K562 (cell line): ENCODE results near the gene PPARG. TPM values are rescaled to one million over a fixed set of nuclear protein-coding genes. Genes with fewer than 3 reads are reported as not detected.
"Not testable (repeated sequence)": the region's sequence is repeated elsewhere in the genome, so short reads cannot be mapped to it uniquely, and the experiment has no call there.

Source experiments
- ATAC-seq: fragments of 200-7000 bp; cut with Tn5 transposase; 3 replicates; pipeline ENCODE4 v1.9.1; 2020; ENCODE audit warnings: moderate library complexity
- BruUV-seq: library from RNA; stranded (reverse); fragments of 400-500 nt; replicated peaks from 2 replicates; lab custom pipeline; 2021; lab: Mats Ljungman, UMichigan
- CTCF ChIA-PET: fragments of 300-600 bp; formaldehyde crosslinking; extraction: SDS; loops from one replicate; lab custom pipeline; 2021; ENCODE audit warnings: low intra/inter-chr PET ratio; lab: Yijun Ruan, JAX
- POLR2A ChIA-PET: fragments of 300-600, 350-650 bp; sonication (Branson Sonifier 250); formaldehyde crosslinking; extraction: SDS; loops from one replicate; lab custom pipeline; 2021; ENCODE audit warnings: antibody characterized with exemption, inconsistent platforms; lab: Yijun Ruan, JAX
- DNase-seq, 4 experiments: peaks; one replicate each; pipeline versions ENCODE4 v3.0.0 to v3.0.0-alpha.2; 2011 to 2018; ENCODE audit warnings: low spot score in 3 of 4, mixed read lengths in 3 of 4; ENCODE audit errors: extremely low read depth in 1 of 4
- FAIRE-seq: peaks from 2 replicates; lab custom pipeline; 2011; peaks lifted over from hg19 to GRCh38; lab: Jason Lieb, UNC
- H2AFZ ChIP-seq: 2 replicates; pipeline ENCODE4 v1.6.0; 2011; ENCODE audit warnings: low read depth, low read length, control low read depth, inconsistent platforms
- H3K27ac ChIP-seq: fragments of 200-600 bp; 3 replicates; pipeline ENCODE4 v1.8.0; 2011; ENCODE audit warnings: low read depth, mild to moderate bottlenecking, control low read depth, inconsistent platforms, low read length, moderate library complexity, mixed read lengths; ENCODE audit errors: extremely low read depth
- H3K27me3 ChIP-seq, 2 experiments: fragments of 300-600 bp in 1 of 2; 2 replicates in 1 of 2; 3 replicates in 1 of 2; pipeline versions ENCODE4 v1.6.0 to v1.8.0; 2011; ENCODE audit warnings: inconsistent platforms in 2 of 2, low read length in 2 of 2, mild to moderate bottlenecking in 1 of 2, mixed read lengths in 1 of 2, moderate library complexity in 1 of 2; ENCODE audit not compliant: control insufficient read depth in 2 of 2, insufficient read depth in 2 of 2
- H3K36me3 ChIP-seq: fragments of 300-600 bp; 3 replicates; pipeline ENCODE4 v1.8.0; 2011; ENCODE audit warnings: mild to moderate bottlenecking, low read length, inconsistent platforms; ENCODE audit not compliant: control insufficient read depth, insufficient read depth
- H3K4me1 ChIP-seq, 2 experiments: fragments of 200-600 bp in 1 of 2; replicated peaks in 1 of 2; 2 replicates in 1 of 2; 3 replicates in 1 of 2; pipeline versions ENCODE4 v1.5.1 to v1.8.0; 2011; ENCODE audit warnings: inconsistent platforms in 2 of 2, low read length in 2 of 2, mild to moderate bottlenecking in 1 of 2, mixed read lengths in 1 of 2, moderate library complexity in 1 of 2; ENCODE audit not compliant: control insufficient read depth in 2 of 2, insufficient read depth in 2 of 2
- H3K4me2 ChIP-seq: 2 replicates; pipeline ENCODE4 v1.6.1; 2011; ENCODE audit warnings: low read length, control low read depth, inconsistent platforms, mixed read lengths; ENCODE audit not compliant: insufficient read depth
- H3K4me3 ChIP-seq: fragments of 200-600 bp; sonication (generic), shearing (Covaris generic); 2 replicates; pipeline ENCODE4 v1.5.1; 2016; ENCODE audit warnings: control low read depth, inconsistent platforms
- H3K79me2 ChIP-seq: fragments of 200-600 bp; 3 replicates; pipeline ENCODE4 v1.8.0; 2011; ENCODE audit warnings: low read length, inconsistent platforms; ENCODE audit not compliant: control insufficient read depth, insufficient read depth
- H3K9ac ChIP-seq, 2 experiments: 2 replicates each; pipeline versions ENCODE4 v1.6.0 to v1.6.1; 2011; ENCODE audit warnings: low read depth in 2 of 2, low read length in 2 of 2, control low read depth in 1 of 2, inconsistent platforms in 1 of 2, mild to moderate bottlenecking in 1 of 2, mixed read lengths in 1 of 2; ENCODE audit not compliant: insufficient read depth in 1 of 2
- H3K9me1 ChIP-seq: one replicate; pipeline ENCODE4 v1.6.0; 2011; ENCODE audit warnings: inconsistent platforms, mild to moderate bottlenecking, low read length, moderate library complexity; ENCODE audit not compliant: control insufficient read depth, insufficient read depth
- H3K9me3 ChIP-seq: replicated peaks from 2 replicates; pipeline ENCODE4 v1.5.1; 2011; ENCODE audit warnings: low read depth, low read length, inconsistent platforms; ENCODE audit not compliant: control insufficient read depth, insufficient read depth
- H4K20me1 ChIP-seq: replicated peaks from 2 replicates; pipeline ENCODE4 v1.6.1; 2011; ENCODE audit warnings: low read length, inconsistent platforms, mixed read lengths; ENCODE audit not compliant: control insufficient read depth, insufficient read depth
- BDP1 ChIP-seq: IDR thresholded peaks from 3 replicates; pipeline ENCODE4 v1.6.1; 2011; ENCODE audit not compliant: insufficient read length, insufficient read depth
- MIER1 ChIP-seq: fragments of 450-650 bp; IDR thresholded peaks from 2 replicates; pipeline ENCODE4 v1.6.1; 2016; ENCODE audit warnings: antibody characterized with exemption, mild to moderate bottlenecking, low read depth
- PHF20 ChIP-seq: fragments of 450-650 bp; IDR thresholded peaks from 2 replicates; pipeline ENCODE4 v1.6.1; 2018; ENCODE audit not compliant: partially characterized antibody
- POLR2AphosphoS5 ChIP-seq: IDR thresholded peaks from 2 replicates; pipeline ENCODE4 v1.6.1; 2011; ENCODE audit warnings: mild to moderate bottlenecking, low read depth, low read length, moderate library complexity; ENCODE audit not compliant: control insufficient read depth, insufficient read depth
- RBM15 ChIP-seq: fragments of 200-400 bp; formaldehyde crosslinking; IDR thresholded peaks from 2 replicates; pipeline ENCODE4 v1.6.1; 2018; ENCODE audit warnings: mild to moderate bottlenecking, low read length, moderate library complexity; ENCODE audit not compliant: insufficient read depth
- SIX5 ChIP-seq, 2 experiments: IDR thresholded peaks; 2 replicates each; pipeline ENCODE4 v1.6.1; 2011; ENCODE audit warnings: low read length in 2 of 2, borderline replicate concordance in 1 of 2, low read depth in 1 of 2, mild to moderate bottlenecking in 1 of 2, moderate library complexity in 1 of 2; ENCODE audit not compliant: insufficient read depth in 1 of 2
- SMAD2 ChIP-seq: fragments of 150-350 bp; IDR thresholded peaks from 2 replicates; pipeline ENCODE4 v1.6.1; 2014; ENCODE audit warnings: low read depth, mild to moderate bottlenecking, low read length
- XRCC4 ChIP-seq: IDR thresholded peaks from one replicate; pipeline ENCODE4 v1.6.1; 2011; ENCODE audit not compliant: insufficient read depth, insufficient read length; ENCODE audit errors: extremely low read depth
- ZNF253 ChIP-seq: fragments of 250-450 bp; sonication (Bioruptor Pico); conservative IDR thresholded peaks from 2 replicates; pipeline ENCODE4 v1.6.1; 2021; ENCODE audit warnings: mild to moderate bottlenecking
- ZNF668 ChIP-seq: fragments of 250-450 bp; sonication (Bioruptor Pico); IDR thresholded peaks from 2 replicates; pipeline ENCODE4 v1.8.0; 2022; ENCODE audit warnings: mild to moderate bottlenecking, inconsistent platforms
- ZNF77 ChIP-seq: fragments of 250-450 bp; sonication (Bioruptor Pico); IDR thresholded peaks from 2 replicates; pipeline ENCODE4 v1.5.0; 2020
- ZNF778 ChIP-seq: fragments of 450-650 bp; formaldehyde crosslinking; IDR thresholded peaks from 2 replicates; pipeline ENCODE4 v1.4.0; 2020; ENCODE audit warnings: mild to moderate bottlenecking, moderate library complexity
- WGBS: fragments of 100-300 bp; shearing (Covaris generic); methylation state at CpG from one replicate; pipeline ENCODE4 v1.1.6; 2016; ENCODE audit warnings: low coverage, mixed read lengths; ENCODE audit not compliant: insufficient coverage; ENCODE audit errors: missing lambda C conversion rate; 5-methylcytosine and 5-hydroxymethylcytosine counted together
- in situ Hi-C: fragments of 300-500 bp; cut with MboI; formaldehyde crosslinking; loops from 4 replicates; pipeline ENCODE4 v1.15.0; 2018; ENCODE audit warnings: inconsistent platforms, mixed read lengths
- intact Hi-C: fragments of 100-400 bp; cut with micrococcal nuclease; formaldehyde crosslinking; loops from 2 replicates; pipeline ENCODE4 v1.14.2; 2022
- polyA plus RNA-seq, 8 experiments: library from polyadenylated mRNA; depleted of rRNA in 4 of 8; stranded (reverse) in 5 of 8; unstranded in 3 of 8; fragments of >200 nt; fragmentation: Nextera tagmentation in 2 of 8; fragmentation: Illumina TruSeq in 1 of 8; extraction: Ambion mirVana in 2 of 8; extraction: Trizol in 1 of 8; gene quantifications; 2 replicates each; pipeline versions ENCODE4 v1.2.1 to v1.2.3, GENCODE V29; 2011 to 2014; ENCODE audit warnings: inconsistent platforms in 1 of 8, missing spikeins in 1 of 8
- total RNA-seq, 7 experiments: library from RNA; depleted of rRNA in 6 of 7; stranded (reverse); fragments of >200 nt in 6 of 7; fragmentation: Illumina TruSeq in 2 of 7; extraction: Trizol in 2 of 7; gene quantifications; 2 replicates each; pipeline versions ENCODE4 v1.2.1 to v1.2.3, GENCODE V29; 2011 to 2021; ENCODE audit warnings: low replicate concordance in 1 of 7
- TF ChIP-seq, protein P1 (sequence below): fragments of 250-450 bp; sonication (Bioruptor Pico); IDR thresholded peaks from 2 replicates; pipeline ENCODE4 v1.9.0; 2021; ENCODE audit warnings: mild to moderate bottlenecking, inconsistent platforms

Gene PPARG
- total and polyA plus RNA-seq, 9 of the 15 experiments (the other 6 are each of a cell fraction or from before 2014, with no cell fraction given) = not detected

DNA sequence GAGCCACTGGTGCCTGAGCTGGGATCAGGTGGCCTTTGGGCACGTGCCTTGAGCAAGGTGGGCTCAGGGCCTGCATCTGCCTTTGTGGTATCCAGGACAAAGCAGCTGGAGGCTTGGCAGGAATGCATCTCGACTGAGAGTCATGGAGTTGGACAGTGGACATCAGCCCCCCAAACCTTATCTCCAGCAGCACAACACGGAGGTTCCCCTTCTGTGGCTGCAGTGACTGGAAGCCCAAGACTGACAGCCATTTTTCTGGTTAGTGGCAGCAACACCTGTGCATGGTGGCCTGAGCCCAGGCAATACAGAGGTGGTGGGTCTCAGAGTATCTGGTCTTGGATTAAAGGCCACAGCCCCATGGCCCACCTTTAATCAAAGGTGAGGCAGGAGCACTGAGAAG, 167.6 kb downstream of the PPARG start (continued):
- no peak for TF ChIP-seq SMAD2
- no peak for TF ChIP-seq MIER1
- TF ChIP-seq XRCC4 = no peak
- TF ChIP-seq ZNF778 (CRISPR knock-in tag) = no peak
- TF ChIP-seq, all 486 proteins: peak for 0

DNA sequence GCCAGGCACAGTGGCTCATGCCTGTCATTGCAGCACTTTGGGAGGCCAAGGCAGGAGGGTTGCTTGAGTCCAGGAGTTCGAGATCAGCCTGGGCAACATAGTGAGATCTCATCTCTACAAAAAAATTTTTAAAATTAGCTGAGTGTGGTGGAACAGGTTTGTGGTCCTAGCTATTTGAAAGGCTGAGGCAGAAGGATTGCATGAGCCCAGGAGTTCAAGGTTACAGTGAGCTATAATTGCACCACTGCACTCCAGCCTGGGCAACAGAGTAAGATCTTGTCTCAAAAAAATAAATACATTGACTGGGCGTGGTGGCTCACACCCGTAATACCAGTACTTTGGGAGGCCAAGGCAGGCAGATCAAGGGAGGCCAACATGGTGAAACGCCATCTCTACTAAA, 168.5 kb downstream of the PPARG start:
- in situ Hi-C loops, H3K27ac ChIP-seq, DNase-seq, H2AFZ ChIP-seq, H4K20me1 ChIP-seq, H3K79me2 ChIP-seq, H3K9me3 ChIP-seq, ATAC-seq, H3K4me3 ChIP-seq, H3K4me1 ChIP-seq, H3K36me3 ChIP-seq, intact Hi-C loops, FAIRE-seq, H3K9me1 ChIP-seq, CTCF ChIA-PET, H3K9ac ChIP-seq, BruUV-seq, H3K4me2 ChIP-seq: not testable (repeated sequence)
- POLR2A ChIA-PET = interaction anchor here (0.7 kb wide), 1 partner anchor 24 kb away, joined by 3 read pairs; no protein-coding TSS in a partner anchor
- peaks cover 23 to 70% of the 10 kb centered on the region in 2 experiments for H3K27me3 ChIP-seq
- WGBS = 1% methylated on average over 4 of the region's 4 CpGs

DNA sequence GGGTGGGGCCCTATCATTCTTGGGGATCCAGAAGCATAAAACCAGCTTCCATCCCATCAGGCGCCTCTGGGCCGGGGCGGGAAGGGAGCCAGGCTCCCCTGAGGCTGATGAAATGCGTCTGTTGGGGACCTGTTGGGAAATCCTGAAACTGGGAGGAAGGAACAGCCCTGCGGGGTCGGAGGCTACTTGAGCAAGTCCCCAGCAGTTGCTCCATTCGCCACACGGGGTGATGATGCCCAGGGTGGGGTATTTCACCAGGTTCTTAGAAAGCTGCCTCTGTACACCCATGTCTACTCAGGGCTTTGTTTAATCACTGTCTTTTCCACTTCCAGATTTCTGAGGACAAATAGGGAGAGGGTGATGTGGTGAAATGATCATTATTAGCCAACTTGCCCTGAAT, 170.0 kb downstream of the PPARG start:
- no peak for FAIRE-seq
- Histone ChIP-seq H4K20me1 (0 out of 2 replicates have a peak, but pooled peaks cover 5% of the 10 kb centered on the region), H3K27ac (no peak overlapping the region), H3K4me2 (no peak overlapping the region), H3K9me1 (no peaks in the 10 kb centered on the region), H3K9me3 (no peaks in the 10 kb centered on the region), H2AFZ (no peak overlapping the region), H3K4me1 (0 out of 5 replicates have a peak, but pooled peaks cover 0 to 3% of the 10 kb centered on the region in 2 experiments), H3K27me3 (peaks cover 34 to 77% of the 10 kb centered on the region in 2 experiments), H3K79me2 (no peaks in the 10 kb centered on the region), H3K4me3 (no peak overlapping the region), H3K36me3 (no peaks in the 10 kb centered on the region), H3K9ac (no peak overlapping the region)
- CTCF ChIA-PET = no interaction called here
- no peak for ATAC-seq
- no TSS peak for BruUV-seq
- intact Hi-C loops = no loop called here
- POLR2A ChIA-PET = no interaction called here
- in situ Hi-C loops = no loop called here
- WGBS = 0% methylated on average over 8 of the region's 8 CpGs
- no peak for DNase-seq
- TF ChIP-seq ZNF253 (no peak), SIX5 (IDR thresholded peaks at IDR 0.05; ENCODE audit: borderline replicate concordance in 1 of 2, insufficient read depth in 1 of 2, low read depth in 1 of 2, low read length in 2 of 2) (no peak), RBM15 (no peak), POLR2AphosphoS5 (no peak), BDP1 (no peak), ZNF668 (no peak), PHF20 (no peak), ZNF77 (no peak)
- TF ChIP-seq, protein P1, sequence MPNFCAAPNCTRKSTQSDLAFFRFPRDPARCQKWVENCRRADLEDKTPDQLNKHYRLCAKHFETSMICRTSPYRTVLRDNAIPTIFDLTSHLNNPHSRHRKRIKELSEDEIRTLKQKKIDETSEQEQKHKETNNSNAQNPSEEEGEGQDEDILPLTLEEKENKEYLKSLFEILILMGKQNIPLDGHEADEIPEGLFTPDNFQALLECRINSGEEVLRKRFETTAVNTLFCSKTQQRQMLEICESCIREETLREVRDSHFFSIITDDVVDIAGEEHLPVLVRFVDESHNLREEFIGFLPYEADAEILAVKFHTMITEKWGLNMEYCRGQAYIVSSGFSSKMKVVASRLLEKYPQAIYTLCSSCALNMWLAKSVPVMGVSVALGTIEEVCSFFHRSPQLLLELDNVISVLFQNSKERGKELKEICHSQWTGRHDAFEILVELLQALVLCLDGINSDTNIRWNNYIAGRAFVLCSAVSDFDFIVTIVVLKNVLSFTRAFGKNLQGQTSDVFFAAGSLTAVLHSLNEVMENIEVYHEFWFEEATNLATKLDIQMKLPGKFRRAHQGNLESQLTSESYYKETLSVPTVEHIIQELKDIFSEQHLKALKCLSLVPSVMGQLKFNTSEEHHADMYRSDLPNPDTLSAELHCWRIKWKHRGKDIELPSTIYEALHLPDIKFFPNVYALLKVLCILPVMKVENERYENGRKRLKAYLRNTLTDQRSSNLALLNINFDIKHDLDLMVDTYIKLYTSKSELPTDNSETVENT = no peak
